ENCODE data around the gene UMODL1.

Gene UMODL1

GRCh38 chr21:42080788-42081083 is 9.6 kb downstream of the UMODL1 start:
- DNase-seq, result no peak

- DNase-seq, result no peak
These were observed 10.0 kb downstream of the UMODL1 start for GRCh38 chr21:42081138-42081537.

GRCh38 chr21:42081931-42082381 is 10.8 kb downstream of the UMODL1 start:
- DNase-seq, result no peak

- DNase-seq, result no peak
These were observed 11.6 kb downstream of the UMODL1 start for GRCh38 chr21:42082501-42083360.

- no peak for DNase-seq
These were observed 12.2 kb downstream of the UMODL1 start for GRCh38 chr21:42083361-42083690.

- DNase-seq, result no peak
These were observed 13.0 kb downstream of the UMODL1 start for GRCh38 chr21:42084079-42084478.

GRCh38 chr21:42085246-42086077 is 14.3 kb downstream of the UMODL1 start:
- DNase-seq, result no peak

- DNase-seq, result no peak
These were observed 15.9 kb downstream of the UMODL1 start for GRCh38 chr21:42086969-42087368.

GRCh38 chr21:42088148-42088547 is 17.0 kb downstream of the UMODL1 start:
- no peak for DNase-seq

- no peak for DNase-seq
These were observed 17.5 kb downstream of the UMODL1 start for GRCh38 chr21:42088658-42089057.

GRCh38 chr21:42089093-42089631 is 18.0 kb downstream of the UMODL1 start:
- no peak for DNase-seq

GRCh38 chr21:42089665-42090310 is 18.7 kb downstream of the UMODL1 start:
- no peak for DNase-seq

GRCh38 chr21:42091899-42092508 is 20.9 kb downstream of the UMODL1 start:
- DNase-seq, result no peak

- no peak for DNase-seq
These were observed 21.7 kb downstream of the UMODL1 start for GRCh38 chr21:42092771-42093170.

GRCh38 chr21:42093186-42093585 is 22.1 kb downstream of the UMODL1 start:
- no peak for DNase-seq

- no peak for DNase-seq
These were observed 22.9 kb downstream of the UMODL1 start for GRCh38 chr21:42093991-42094421.

GRCh38 chr21:42094811-42095210 is 23.7 kb downstream of the UMODL1 start:
- DNase-seq, result no peak

- no peak for DNase-seq
These were observed 24.5 kb downstream of the UMODL1 start for GRCh38 chr21:42095581-42095980.

- no peak for DNase-seq
These were observed 25.4 kb downstream of the UMODL1 start for GRCh38 chr21:42096566-42096965.

- DNase-seq, result no peak
These were observed 26.2 kb downstream of the UMODL1 start for GRCh38 chr21:42097274-42097673.

GRCh38 chr21:42097860-42098454 is 26.8 kb downstream of the UMODL1 start:
- DNase-seq, result peak; percentile 59

GRCh38 chr21:42098957-42099505 is 27.9 kb downstream of the UMODL1 start:
- no peak for DNase-seq

Measured in OCI-M1 (cell line).